ENCODE data around the gene XXYLT1.
"Not testable (repeated sequence)": the region's sequence is repeated elsewhere in the genome, so short reads cannot be mapped to it uniquely, and the experiment has no call there.

XXYLT1 gene

GRCh38 chr3:195226900-195227447, 44.0 kb downstream of the XXYLT1 start:
- no peak for DNase-seq (ENCODE audit: low spot score)

DNA sequence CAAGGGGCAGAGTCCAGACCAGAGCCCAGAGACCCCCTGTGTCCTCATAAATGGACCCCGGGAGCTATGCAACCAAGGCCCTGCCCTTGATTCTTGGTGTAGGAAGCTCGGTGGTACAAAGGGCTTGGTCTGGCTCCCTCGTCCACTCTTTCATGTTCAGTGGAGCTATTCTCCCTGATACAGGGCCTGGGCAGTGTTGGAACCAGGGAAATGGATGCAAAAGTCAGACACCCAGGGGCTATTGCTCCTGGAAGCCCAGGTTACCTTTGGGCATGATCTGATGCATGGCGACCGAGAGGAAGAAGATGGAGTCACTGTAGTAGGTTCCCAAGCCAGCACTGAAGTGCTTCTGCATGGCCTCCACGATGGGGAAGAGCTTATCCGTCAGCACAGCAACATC, 44.5 kb downstream of the XXYLT1 start:
- no peak for DNase-seq (ENCODE audit: low spot score)

DNA sequence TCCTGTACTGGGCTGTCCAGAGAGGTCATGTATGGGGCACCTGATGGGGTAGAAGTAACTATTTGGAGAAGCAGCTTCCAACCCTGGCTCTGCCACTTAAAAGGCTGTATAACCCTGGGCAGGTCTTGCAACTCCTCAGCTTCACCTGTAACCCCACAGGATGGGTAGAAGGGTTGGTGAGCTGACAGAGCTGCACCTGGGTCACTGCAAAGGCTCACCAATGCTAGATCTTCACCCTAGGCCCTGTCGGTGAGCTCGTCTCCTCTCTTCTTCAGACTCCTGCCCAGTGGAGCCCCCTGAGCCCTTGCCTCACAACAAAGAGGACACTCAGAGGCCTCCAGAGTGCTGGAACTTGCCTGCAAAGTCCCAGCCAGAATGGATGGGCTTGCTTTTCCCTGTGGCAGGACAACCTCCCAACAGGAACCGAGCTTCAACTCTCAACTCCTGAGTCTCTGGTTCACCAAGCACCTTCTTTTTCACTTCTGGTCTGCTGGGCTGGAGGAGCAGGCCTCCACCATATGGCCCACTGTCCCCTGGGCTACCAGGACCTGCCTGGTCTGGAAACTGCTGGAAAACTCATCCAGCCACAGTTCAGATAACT, 45.9 kb downstream of the XXYLT1 start:
- no peak for DNase-seq (ENCODE audit: low spot score)

- DNase-seq (ENCODE audit: low spot score): no peak
Observed at GRCh38 chr3:195224156-195224979, 46.6 kb downstream of the XXYLT1 start.

GRCh38 chr3:195221876-195222617, 48.9 kb downstream of the XXYLT1 start:
- DNase-seq (ENCODE audit: low spot score): no peak

GRCh38 chr3:195221015-195221853, 49.7 kb downstream of the XXYLT1 start:
- no peak for DNase-seq (ENCODE audit: low spot score)

GRCh38 chr3:195219351-195220230, 51.4 kb downstream of the XXYLT1 start:
- DNase-seq (ENCODE audit: low spot score): no peak

DNA sequence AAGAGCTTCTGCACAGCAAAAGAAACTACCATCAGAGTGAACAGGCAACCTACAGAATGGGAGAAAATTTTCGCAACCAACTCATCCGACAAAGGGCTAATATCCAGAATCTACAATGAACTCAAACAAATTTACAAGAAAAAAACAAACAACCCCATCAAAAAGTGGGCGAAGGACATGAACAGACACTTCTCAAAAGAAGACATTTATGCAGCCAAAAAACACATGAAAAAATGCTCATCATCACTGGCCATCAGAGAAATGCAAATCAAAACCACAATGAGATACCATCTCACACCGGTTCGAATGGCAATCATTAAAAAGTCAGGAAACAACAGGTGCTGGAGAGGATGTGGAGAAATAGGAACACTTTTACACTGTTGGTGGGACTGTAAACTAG, 52.6 kb downstream of the XXYLT1 start:
- not testable (repeated sequence) for DNase-seq (ENCODE audit: low spot score)

DNA sequence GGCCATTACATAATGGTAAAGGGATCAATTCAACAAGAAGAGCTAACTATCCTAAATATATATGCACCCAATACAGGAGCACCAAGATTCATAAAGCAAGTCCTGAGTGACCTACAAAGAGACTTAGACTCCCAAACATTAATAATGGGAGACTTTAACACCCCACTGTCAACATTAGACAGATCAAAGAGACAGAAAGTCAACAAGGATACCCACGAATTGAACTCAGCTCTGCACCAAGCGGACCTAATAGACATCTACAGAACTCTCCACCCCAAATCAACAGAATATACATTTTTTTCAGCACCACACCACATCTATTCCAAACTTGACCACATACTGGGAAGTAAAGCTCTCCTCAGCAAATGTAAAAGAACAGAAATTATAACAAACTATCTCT, 55.4 kb downstream of the XXYLT1 start:
- DNase-seq (ENCODE audit: low spot score): not testable (repeated sequence)

DNA sequence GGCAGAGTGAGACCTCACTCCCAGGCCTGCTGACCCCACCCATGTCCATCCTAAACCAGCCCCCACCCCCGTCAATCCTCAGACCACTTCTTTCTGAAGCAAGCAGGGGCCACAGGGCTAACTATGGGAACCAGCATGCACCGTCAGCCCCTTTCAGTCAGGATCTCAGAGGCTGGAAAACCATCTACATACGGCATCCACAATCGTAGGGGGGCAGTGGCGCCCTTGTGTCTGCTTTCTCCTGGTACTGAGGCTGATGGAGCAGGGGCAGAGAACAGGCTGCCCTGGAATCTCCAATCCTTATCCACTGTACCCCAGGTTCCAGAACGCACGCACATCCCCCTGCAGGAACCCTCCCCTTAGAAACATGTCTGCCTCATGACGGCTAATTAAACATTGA, 56.6 kb downstream of the XXYLT1 start:
- DNase-seq (ENCODE audit: low spot score): no peak

DNA sequence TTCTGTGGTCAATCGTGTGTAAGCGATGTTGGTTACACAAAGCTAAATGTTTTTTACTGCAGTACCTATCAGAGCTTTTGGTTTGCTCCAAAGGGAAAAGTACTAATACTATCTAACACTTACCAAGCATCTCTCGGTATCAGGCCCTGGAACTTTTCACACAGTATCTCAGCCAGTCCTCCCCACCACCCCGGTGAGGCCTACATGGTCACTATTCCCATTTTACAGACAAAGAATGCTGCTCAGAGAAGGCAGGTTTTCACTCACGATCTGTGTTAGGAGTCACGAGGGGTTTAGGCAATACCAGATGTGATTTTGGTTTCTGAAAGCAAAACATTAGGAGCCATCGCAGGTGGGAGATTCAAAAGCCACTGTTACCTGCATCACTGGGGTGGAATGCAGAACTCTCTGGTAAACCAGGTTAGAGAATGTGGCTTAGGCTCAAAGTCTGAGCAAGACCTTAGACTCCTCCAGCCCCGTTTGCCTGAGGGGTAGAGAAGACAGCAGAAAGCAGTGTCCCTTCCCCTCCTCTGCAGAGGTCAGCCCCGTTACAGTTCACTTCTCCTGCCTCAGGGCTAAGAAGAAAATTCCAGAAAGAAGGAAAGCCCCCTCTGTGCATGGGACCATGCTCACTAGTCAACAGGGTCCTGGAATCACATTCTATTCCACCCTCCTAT, 57.2 kb downstream of the XXYLT1 start:
- no peak for DNase-seq (ENCODE audit: low spot score)

DNA sequence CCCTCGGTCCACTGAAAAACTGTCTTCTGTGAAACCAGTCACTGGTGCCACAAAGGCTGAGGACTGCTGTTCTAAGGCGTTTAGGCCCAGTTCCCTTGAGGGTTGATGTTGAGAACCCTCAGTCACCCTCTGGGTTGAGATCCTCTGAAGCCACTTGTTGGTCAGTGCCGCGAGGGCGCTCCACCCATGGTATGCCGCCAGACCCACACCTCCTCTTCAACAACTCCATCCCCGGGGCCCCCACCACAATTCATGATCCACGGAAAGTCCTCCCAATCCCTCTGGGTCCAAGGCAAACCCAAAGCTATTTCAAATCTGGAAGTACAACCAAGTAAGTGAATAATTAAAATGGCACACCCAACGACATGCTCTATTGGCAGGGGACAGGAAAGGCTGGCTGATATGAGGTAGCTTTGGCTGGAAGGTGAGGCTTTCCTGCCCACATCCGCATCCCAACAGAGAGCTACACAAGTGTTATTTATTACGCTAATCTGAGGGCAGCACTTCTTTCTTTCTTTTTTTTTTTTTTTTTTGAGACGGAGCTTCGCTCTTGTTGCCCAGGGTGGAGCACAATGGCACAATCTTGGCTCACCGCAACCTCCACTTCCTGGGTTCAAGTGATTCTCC, 58.1 kb downstream of the XXYLT1 start:
- no peak for DNase-seq (ENCODE audit: low spot score)

DNA sequence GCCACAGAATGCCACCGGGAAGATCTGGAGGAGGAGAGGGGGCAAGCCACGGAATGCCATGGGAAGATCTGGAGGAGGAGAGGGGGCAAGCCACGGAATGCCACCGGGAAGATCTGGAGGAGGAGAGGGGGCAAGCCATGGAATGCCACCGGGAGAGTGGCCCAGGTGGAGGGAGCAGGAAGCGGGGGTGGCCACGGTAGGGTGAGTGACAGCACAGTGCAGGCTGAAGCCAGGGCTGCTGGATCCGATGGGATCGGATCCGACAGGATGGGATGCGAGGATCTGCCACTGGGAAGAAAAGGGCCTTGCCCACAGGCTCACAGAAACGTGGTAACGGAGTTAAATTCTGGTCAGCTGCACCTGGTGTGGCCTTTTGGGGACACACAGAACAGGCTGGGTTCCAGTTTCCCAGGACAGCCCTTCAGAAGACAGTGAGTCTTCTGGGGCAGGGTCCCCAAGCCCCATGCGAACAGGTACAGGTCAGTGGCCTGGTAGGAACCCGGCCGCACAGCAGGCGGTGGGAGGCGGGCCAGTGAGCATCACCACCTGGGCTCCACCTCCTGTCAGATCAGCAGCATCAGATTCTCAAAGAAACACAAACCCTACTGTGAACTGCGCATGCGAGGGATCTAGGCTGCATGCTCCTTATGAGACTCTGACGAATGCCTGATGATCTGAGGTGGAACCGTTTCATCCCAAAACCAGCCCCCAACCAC, 58.8 kb downstream of the XXYLT1 start:
- no peak for DNase-seq (ENCODE audit: low spot score)

DNA sequence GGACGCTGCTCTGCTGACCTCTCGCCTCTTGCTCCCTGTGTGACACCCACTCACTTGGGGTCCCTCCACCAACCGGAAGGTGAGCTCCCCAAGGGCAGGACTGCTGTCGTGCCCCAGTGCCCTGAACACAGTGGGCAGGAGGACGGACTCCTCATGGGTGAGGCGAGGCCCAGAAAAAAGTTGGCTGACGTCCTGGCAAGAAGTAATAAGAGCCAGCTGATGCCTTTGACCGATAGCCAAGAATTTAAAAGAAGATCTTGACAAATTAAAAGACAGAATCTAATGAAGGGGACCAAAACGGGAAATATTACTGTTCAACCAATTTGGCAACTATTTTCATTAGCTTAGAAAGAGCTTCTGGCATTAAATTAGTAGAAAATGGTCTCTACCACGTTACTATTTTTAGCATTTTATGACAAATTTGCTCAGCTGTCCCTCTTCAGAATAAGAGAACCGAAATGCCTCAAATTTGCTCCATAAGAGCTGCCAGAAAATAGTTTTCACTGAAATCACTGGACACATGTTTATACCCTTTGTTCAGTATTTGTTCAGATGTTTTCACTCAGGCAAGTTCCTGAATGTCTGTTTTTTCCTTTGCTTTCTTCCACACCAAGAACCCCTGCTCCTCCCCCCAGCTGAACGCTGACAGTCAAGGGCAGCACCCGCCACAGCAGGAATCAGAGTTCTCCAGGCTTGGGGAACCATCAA, 60.5 kb downstream of the XXYLT1 start:
- no peak for DNase-seq (ENCODE audit: low spot score)

GRCh38 chr3:195209847-195210265, 61.1 kb downstream of the XXYLT1 start:
- no peak for DNase-seq (ENCODE audit: low spot score)

DNA sequence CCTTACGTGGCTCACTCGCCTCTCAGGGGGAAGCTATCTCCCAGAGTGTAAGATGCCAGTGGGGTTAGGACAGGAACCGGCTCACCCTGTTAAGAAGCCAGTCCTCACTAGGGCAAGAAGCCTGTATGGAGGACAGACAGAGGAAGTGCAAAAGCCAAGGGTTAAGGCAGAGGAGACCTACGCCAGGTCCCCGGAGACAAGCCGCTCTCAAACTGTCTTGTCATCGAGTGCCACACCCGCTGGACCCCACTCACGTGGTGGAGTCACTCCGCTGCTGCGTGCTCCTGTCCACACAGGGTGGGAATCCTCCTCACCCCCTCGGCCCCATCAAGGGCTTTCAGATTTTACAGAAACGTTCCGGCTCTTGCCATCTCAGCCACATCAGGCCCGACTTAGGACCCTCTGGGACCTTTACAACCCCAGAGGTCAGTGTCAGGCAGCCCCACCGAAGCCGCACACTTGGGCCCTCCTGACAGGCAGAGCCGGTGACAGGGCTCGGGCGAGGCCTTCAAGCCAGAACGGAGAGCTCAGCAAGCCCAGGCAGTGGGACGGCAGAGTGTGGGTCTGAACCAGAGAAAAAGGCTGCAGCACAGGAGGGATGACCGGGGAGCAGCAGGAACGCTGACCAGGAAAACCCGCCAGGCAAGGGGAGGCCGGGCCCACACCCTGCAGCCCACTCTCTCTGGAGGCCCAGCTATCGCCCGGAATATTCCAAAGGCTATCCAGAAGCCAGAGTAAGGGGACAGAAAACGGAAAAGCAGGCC, 61.7 kb downstream of the XXYLT1 start:
- no peak for DNase-seq (ENCODE audit: low spot score)

DNA sequence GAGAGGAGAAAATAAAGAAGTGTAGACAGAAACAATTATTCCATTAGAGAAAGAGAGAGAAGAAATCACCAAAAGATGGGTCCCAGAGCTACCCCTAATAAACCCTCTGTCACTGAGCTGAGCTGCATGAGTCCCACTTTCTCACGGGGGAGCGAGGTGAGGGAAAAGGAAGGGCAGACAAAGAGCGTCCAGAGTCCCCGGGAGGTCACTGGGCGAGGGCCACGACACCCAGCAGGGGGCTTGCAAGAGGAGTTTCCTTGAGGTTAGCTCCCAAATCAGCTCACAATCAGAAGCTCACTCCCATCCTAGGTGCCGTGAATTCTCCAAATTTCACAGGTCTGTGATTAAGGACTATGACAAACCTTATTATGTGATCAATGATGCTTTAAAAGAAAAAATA, 62.3 kb downstream of the XXYLT1 start:
- no peak for DNase-seq (ENCODE audit: low spot score)

DNA sequence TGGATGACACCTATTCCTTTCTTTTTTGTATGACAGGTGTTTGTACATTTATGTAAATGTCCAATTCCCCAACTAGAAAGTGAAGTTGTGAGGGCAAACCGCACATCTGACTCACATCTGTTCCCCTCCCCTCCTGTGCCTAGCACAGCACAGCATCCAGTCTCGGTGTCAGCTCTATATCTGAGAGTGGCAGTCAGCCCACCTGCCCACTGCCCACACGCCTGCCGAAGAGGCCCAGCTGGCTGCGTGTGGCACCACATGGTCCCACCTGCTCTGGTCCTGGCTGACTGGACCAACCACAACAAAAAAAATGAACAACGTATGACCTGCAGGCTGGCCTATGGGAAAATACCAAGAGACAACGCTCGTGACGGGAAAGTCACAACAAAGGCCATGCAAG, 62.8 kb downstream of the XXYLT1 start:
- no peak for DNase-seq (ENCODE audit: low spot score)
